GM18868 (cell line): ENCODE results near the gene NTSR1.

Experiments
- ATAC-seq: cut with Tn5 transposase; IDR thresholded peaks from one replicate; pipeline ENCODE4 v1.9.1; 2021; ENCODE audit warnings: mild to moderate bottlenecking, moderate library complexity; ENCODE audit not compliant: unreplicated experiment

Gene NTSR1

DNA sequence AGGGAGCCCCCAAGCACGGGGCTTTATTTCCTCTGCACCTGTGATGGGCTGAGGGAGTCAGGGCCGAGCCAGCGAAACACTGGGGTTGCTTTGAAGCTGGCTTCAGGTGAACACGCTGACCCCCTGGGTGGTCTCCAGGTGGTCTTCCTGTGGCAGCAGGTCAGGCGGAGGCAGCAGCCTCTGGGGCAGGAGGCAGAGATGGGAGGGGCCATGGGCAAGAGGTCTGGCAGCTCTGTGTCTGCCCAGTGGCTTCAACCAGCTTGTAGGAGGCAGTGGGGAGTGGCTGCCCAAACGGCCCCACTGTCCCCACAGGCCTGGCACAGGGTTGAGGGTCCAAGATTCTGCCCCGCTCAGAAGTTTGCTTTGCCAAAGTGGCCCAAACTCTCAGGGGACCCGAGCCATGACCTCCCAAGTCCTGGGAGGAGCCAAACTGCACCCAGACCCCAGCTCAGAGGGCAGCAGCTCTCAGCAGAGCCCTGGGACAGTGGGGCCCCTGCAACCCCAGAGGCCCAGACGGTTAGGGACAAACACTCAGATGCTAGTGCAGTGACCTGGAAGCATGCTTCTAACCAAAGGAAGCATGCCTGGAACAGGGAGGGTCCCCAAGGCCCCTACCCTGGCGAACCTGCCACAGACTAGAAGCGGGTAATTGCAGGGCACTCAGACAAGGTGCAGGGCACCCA is 15.3 kb downstream of the NTSR1 start:
- ATAC-seq = no peak

DNA sequence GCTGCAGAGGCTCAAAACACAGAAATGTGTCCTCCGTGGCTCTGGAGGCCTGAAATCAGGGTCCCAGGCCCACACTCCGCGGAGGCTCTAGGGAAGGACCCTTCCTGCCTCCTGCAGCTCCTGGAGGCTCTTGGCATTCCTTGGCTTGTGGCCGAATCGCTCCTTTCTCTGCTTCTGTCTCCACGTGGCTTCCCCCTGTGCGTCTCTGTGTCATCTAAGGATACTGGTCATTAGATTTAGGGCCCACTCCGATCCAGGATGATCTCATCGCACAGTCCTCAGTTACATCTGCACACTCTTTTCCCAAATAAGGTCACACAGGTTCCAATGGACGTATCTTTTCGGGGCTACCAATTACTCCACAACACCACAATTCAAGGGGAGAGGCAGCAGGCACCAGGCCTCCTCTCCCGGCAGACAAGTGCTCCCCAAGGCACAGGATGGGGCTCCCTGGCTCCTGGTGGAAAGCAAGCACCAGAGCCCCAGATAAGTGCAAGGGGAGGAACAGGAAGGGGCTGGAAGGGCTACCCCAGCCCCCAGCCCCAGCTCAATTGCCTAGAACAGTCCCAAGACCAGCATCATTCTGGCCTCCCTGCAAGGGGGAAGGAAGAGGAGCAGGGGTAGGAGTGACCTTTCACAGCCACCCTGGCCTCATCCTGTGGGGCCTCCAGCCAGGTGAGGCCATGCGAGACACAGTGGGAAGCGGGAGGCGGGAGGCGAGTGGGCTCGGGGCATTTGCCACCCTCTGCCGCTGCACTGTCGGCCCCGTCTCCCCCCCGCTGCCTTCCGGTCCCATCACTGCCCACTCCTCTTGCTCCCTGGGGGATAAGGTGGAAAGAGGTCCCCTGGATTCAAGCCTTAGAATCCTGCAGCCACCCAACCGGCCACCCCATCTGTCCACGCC is 16.3 kb downstream of the NTSR1 start:
- ATAC-seq = no peak

DNA sequence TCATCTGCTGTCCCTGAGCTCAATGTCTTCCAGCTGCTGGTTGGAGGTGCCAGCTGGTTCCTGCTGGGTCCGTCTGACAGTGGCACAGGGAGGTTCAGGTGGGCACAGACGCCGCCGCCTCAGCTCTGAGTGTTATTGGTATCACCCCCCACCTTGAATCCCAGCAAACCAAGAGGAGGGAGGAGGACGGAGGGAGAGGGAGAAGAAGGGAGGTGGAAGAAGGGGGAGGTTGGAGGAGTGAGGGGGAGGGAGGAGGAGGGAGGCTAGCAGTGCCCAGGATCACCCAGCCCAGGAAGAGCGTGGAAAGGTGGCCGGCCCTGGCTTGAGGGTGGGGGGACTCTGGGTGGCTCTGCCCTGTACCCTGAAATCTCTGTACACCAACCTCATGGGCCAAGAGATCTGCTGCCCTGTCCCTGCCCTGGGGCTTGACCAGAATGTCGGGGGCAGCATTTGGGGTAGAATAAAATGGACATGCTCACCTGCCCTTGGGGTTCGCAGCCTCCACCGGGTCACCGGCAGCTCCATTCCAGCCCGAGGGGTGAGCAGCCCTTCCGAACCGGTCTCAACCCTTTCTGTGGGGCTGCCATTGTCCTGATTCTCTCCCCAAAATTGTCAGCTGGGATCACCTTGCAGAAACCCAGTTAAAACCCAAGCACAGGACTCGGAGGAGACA is 17.1 kb downstream of the NTSR1 start:
- ATAC-seq = no peak

DNA sequence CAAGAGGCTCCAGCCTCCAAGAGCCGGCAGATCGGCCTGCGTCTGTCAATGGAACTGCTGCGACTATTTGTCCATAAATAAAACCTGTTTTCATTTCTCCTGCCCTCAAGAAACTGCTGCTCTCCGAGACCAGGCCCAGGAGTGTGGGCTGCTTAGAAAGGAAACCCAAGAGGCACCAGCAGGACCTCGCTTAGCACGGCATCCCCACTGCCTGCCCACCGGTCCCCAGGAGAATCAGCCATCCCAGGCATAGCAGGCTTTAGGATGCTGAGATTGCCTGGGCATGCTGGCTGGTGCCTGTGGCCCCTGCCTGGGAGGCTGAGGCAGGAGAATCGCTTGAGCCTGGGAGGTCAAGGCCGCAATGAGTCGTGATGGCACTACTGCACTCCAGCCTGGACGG is 17.6 kb downstream of the NTSR1 start:
- ATAC-seq = no peak

DNA sequence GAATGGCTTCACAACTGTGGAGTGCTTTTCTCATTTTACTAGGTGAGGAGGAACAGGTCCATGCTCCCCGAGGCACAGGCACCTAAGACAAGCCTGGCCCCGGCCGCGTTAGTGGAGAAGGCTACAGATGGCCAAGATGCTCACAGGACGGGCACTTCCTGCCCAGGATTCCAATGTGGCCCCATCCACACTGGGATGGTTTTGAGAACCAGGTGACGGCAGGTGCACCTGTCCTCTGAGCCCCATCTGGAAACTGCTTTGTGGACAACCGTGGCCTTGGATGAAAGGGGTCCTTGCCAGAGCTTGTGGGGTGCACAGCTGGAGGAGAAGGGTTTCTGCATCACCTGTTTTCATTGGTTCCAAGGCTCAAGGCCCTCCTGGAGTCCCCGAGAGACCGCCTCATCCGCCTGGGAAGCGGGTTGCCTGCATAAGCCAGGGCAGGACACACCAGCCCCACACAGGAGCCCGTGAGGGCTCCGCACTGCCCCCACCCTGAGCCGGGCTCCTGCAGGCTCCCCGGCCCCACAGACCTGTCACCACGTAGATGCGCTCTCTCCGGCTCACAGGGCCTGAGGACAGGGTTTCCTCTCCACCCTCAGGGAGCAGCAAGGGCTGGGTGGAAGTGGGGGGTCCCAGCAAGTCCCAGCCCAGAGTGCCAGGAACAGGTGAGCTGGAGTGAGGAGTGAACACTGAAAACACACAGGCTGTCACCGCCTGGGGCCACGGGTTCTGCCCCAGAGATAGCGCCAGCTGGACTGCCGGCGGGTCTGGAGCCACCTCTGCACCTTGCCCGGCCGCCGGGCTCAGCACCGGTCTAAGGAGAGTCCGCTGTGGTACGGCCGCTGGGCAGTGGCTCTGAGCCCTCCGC is 18.3 kb downstream of the NTSR1 start:
- ATAC-seq = no peak

DNA sequence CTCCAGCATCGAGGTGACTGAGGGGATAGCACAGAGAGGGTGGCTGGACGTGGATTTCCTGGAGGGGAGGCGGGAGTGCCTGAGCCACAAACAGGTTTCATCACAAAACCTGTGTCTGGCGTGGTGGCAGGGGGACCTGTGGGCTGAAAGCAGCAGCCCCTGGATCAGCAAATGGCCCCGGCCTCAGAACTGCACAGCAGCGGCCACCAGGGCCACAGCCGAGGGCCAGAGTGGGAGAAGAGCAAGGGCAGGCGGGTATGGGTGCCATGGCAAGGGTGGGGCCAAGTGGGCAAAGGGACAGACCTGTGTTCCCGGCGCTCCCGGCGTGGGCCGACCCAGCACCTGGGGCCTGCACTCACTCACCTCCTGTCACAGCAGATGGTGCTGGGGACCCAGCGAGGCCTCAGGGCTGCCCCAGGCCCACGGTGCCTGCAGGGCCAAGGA is 19.0 kb downstream of the NTSR1 start:
- no peak for ATAC-seq

DNA sequence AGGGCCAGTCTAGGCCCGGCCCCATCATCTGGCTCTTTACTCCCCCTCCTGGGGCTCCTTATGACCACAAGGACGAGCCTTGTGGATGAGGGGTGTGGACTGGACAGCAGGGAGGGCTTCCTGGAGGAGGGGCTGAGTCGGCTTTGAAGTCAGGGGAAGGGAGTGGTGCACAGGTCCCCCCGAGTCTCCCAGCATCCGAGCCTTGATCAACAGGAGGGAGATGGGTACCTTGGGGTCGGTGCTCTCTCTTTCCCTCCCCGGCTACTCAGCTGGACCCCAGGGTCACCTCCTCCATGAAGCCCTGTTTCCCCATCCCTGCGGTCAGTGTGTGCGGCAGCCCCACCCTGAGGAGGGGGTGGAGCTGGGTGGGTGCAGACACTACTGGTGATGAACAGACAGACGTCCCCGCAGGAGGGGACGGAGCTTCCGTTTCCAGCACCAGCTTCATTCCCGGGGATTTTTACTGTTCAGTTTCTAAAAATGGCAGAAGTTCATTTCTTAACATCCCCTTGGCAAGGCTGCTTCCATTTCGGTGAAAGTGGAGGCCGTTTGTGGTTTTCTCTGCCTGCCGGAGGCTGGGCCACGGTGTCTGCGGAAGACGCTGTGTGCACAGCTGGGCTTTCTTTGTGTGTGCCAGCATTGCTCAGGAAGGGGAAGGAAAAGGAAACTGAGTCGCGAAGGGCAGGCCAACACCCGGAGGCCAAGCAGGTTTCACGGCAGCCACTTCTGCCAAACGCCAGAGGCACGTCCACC is 19.6 kb downstream of the NTSR1 start:
- no peak for ATAC-seq

DNA sequence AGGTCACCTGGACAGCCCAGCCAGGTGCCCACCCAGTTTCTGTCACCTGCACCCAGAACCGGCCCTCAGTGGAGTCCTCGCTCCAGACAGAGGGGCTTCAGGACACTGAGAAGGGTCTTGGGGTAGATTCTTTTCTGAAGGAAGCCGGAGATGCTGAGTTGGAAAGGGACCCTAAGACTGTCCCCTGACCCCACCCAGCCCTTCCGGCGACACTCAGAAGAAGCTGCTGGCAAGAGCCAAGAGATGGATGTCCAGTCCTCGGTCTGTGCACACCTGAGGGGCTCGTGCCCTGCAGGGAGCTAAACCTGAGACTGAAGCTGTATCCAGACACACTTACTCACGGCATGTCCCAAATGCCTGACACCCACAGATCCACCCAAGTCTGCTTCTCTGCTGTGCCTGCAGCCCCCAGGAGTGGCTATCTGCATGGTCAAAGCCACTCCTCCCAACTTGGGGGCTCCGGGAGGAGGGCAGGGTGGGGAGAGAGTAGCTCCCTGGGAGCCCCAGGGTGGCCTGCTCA is 20.2 kb downstream of the NTSR1 start:
- no peak for ATAC-seq

DNA sequence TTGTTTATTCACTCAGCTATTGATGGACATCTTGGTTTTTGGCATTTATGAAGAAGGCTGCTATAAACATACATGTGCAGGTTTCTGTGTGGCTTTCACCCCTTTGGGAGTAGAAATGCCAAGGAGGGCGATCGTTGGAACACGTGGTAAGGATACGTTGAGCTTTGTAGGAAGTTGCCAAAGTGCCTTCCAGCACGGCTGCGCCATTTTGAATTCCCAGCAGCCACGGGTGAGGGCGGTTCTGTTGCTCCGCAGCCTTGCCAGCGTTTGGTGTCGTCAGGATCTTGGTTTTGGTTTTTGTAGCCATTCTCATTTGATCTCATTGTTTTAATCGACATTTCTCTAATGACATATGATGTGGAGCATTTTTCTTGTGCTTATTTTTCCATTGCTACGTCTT is 21.8 kb downstream of the NTSR1 start:
- no peak for ATAC-seq

DNA sequence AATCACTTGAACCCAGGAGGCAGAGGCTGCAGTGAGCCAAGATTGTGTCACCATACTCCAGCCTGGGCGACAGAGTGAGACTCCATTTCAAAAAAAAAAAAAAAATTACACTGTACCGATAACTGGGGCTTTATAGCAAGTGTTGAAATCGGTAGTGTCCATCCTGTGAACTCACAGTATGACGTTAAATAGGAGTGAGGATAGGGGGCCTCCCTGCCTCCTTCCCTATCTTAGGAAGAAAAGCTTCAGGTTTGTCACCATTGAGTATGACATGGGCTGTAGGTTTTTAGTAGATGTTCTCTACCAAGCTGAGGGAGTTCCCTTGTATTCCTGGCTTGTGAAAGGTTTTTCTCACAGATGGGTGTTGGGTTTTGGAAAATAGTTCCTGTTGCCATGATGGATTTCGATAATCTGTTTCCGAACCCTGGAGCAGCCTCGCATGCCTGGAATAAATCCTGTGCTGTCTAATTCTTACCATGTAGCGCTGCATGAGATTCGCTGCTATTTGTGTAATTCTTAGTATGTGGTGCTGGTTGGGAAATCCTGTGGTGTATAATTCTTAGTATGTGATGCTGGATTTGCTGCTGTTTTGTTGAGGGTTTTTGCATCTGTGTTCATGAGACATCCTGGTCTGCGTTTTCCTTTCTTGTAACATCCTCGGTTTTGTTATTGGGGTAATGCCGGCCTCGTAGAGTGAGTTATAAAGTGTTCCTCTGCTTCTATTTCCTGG is 23.6 kb downstream of the NTSR1 start:
- no peak for ATAC-seq

DNA sequence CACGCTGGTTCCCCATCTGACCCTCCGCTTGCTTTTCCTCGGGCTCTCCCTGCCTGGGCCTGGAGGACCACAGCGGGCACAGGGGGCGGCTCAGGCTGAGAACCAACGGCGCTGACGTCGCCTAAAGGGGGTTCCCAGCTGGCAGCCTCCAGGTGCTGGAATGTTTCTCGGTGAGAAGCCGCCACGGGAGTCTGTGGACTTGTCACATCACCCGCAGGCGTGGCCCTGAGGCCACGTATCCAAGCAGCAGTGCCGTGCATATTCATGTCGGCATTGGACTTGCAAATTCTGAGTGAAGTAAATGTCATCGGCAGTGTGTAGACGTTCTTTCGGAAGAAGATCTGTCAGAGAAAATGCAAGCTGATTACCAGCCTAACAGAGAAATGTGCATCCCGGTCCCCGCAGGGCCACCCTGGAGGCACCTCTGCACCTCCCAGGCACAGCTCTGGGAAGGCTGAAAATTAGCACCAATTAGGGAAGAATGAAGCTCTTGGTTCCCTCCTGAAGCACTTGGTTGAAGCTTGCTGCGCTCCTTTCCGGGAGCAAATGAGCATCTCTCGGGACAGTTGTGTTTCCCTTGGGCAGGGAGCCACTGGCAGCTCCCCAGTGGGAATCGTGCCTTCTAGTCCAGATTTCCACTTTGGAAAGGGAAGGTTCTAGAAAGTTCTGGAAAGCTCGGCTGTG is 24.3 kb downstream of the NTSR1 start:
- no peak for ATAC-seq

DNA sequence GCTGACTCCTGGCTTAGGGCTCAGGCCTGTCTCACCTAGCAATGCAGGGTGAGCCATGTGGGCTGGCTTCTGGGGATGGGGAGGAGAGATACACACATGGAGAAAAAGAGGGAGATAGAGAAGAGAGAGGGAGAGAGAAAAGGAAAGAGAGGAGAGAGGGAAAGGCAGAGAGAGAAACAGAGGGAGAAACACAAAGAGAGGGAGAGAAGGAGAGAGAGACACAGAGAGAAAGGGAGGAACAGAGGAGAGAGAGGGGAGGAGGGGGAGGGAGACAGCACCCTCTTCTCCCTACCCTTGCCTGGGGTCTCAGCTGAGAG is 24.8 kb downstream of the NTSR1 start:
- no peak for ATAC-seq

DNA sequence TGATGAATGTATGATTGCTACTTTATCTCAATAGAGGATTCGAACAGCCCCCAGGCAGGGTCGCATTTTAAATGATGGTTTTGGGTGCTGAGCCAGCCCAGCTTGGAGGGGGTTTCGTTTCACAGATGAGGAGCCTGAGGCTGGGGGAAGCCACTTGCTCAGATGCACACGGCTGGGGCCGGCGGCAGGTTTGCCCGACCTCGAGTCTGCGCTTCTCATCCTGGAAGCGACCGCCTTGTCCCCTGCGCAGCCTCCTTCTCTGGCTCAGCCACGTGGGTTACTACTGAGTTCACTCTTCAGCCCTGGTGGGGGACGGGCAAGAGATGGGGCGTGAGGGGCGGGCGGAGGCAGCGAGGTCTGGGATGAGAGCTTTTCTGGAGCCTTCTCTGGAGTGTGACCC is 25.3 kb downstream of the NTSR1 start:
- ATAC-seq = no peak

DNA sequence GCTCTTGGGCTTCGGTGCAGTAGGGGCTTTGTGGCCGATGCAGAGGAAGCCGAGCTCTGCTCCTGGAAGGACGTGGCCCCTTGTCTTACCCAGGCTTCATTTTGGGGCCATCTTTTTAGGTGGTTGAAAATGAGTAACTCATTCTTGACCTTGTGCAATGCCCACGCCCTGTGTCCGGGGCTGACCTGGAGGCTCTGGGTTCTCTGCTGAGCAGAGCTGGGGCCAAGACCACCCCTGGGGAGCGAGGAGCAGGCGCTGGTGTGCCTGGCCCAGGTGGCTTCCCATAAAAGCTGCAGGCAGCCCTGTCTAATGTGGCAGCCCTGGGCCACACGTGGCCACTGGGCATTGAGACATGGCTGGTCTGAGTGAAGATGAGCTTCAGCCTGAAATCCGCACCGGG is 25.7 kb downstream of the NTSR1 start:
- ATAC-seq = no peak

DNA sequence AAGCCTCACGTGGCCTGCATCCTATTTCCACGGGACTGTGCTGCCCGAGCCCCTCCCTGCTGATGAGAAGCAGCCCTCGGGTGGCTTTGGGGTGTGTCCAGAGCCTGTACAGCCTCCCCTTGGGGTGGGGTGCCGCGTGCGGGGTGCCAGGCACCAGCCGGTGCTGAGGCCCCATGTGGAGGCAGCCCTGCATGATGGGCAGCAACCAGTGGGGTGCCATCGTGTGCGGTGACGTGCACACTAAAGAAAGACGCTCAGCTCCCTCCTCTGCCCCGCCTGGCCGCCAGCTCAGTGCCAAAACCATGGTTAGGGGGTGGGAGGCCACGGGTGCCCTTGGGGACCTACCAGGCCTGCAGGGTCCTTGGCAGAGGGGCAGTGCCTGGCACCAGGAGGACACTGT is 26.2 kb downstream of the NTSR1 start:
- no peak for ATAC-seq

DNA sequence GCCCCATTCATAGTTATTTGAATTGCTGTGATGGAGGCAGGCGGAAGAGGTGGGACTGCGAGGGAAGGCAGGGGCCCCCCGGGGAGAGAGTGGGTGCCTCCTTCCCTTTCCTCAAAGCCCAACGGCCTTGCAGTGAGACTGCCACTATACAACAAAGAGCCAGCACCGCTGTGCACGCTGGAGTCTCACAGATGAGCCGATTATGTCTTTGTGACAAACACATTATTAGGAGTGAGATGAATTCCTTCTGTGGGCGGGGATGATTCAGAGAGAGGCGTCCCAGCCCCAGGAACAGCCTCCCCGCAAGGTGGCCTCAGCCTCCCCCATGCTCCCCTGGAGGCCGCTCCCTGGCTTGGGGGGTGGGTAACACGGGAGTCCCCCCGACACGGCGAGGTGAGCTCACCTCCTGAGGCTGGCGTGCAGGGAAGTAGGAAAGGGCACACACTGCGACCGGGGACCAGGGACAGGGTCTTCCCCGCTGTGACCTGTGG is 26.7 kb downstream of the NTSR1 start:
- ATAC-seq = no peak

DNA sequence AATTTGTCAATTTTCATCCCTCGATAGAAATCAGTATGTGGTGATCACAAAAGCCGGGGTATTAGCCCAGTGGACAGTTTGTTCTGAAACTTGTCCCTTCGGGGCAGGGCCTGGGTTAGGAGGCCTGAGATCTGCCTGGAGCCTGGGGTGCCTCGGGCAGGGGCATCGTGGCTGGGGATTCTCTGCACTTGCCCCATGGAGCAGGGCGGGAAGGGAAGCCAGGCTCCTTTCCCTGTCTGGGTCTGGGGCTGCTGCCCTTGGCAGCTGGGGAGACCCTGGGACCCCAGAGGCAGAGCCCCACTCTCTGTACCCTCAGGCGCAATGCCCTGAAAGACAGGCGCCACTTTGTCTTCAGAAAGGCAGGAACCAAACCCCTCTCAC is 27.4 kb downstream of the NTSR1 start:
- ATAC-seq = no peak

DNA sequence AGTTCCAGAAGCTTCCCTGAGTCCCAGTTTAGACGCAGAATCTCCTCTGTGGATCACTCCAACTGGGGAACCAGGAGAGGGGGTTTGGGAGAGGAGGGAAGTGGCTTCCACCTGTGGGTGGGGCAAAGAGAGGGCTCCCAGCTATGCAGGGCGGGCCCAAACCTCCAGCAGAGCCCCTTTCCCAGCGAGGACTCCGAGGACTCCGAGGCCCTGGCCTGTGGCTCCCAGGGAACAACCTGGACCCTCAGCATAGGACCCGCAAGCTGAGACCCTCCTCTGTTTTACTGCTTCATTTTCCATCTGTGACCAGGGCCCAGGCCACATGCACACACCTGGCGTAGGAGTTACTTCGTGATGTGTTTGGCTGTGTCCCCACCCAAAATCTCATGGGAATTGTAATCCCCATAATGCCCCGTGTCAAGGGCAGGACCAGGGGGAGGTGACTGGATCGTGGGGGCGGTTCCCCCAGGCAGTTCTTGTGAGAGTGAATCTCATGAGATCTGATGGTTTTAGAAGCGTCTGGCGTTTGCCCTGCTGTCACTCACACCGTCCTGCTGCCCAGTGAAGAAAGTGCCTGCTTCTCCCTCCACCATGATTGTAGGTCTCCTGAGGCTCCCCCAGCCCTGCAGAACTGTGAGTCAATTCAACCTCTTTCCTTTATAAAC is 27.9 kb downstream of the NTSR1 start:
- ATAC-seq = no peak
